Activated effector memory CD4-positive, alpha-beta T cell treated with anti-CD3 and anti-CD28 coated beads, Interleukin-2, amount 50 U/mL, for 16 hours (primary cell): ENCODE results near the gene CLSTN2.
"Not testable (repeated sequence)": the region's sequence is repeated elsewhere in the genome, so short reads cannot be mapped to it uniquely, and the experiment has no call there.

Experiments
- DNase-seq: peaks from one replicate; pipeline ENCODE4 v3.0.0-alpha.2; 2020

The CLSTN2 gene

GRCh38 chr3:140395134-140396075, 460.4 kb downstream of the CLSTN2 start:
- DNase-seq: no peak

- no peak for DNase-seq
These were observed 461.1 kb downstream of the CLSTN2 start for GRCh38 chr3:140396110-140396509.

- DNase-seq: no peak
These were observed 462.9 kb downstream of the CLSTN2 start for GRCh38 chr3:140397847-140398246.

GRCh38 chr3:140398387-140398786, 463.4 kb downstream of the CLSTN2 start:
- no peak for DNase-seq

- no peak for DNase-seq
These were observed 464.9 kb downstream of the CLSTN2 start for GRCh38 chr3:140399871-140400270.

GRCh38 chr3:140403079-140403478, 468.1 kb downstream of the CLSTN2 start:
- no peak for DNase-seq

GRCh38 chr3:140403608-140404007, 468.6 kb downstream of the CLSTN2 start:
- no peak for DNase-seq

GRCh38 chr3:140406655-140407054, 471.7 kb downstream of the CLSTN2 start:
- DNase-seq: no peak

- DNase-seq: no peak
These were observed 473.3 kb downstream of the CLSTN2 start for GRCh38 chr3:140408252-140408651.

GRCh38 chr3:140416666-140417065, 481.7 kb downstream of the CLSTN2 start:
- DNase-seq: no peak

GRCh38 chr3:140420621-140421357, 485.8 kb downstream of the CLSTN2 start:
- DNase-seq: no peak

- no peak for DNase-seq
These were observed 486.9 kb downstream of the CLSTN2 start for GRCh38 chr3:140421884-140422283.

- DNase-seq: no peak
These were observed 488.2 kb downstream of the CLSTN2 start for GRCh38 chr3:140423146-140423545.

GRCh38 chr3:140423574-140423973, 488.6 kb downstream of the CLSTN2 start:
- not testable (repeated sequence) for DNase-seq

- DNase-seq: no peak
These were observed 489.2 kb downstream of the CLSTN2 start for GRCh38 chr3:140424211-140424610.

GRCh38 chr3:140424726-140425125, 489.7 kb downstream of the CLSTN2 start:
- no peak for DNase-seq

- no peak for DNase-seq
These were observed 492.8 kb downstream of the CLSTN2 start for GRCh38 chr3:140427786-140428185.

- DNase-seq: no peak
These were observed 493.4 kb downstream of the CLSTN2 start for GRCh38 chr3:140428380-140428779.

GRCh38 chr3:140429791-140430190, 494.8 kb downstream of the CLSTN2 start:
- DNase-seq: no peak

- no peak for DNase-seq
These were observed 495.5 kb downstream of the CLSTN2 start for GRCh38 chr3:140430494-140430893.

- no peak for DNase-seq
These were observed 497.3 kb downstream of the CLSTN2 start for GRCh38 chr3:140432229-140432669.

GRCh38 chr3:140433431-140433830, 498.4 kb downstream of the CLSTN2 start:
- DNase-seq: no peak

GRCh38 chr3:140434261-140434905, 499.4 kb downstream of the CLSTN2 start:
- DNase-seq: no peak
